Panc1 (cell line): ENCODE results near the gene GRM4. TPM values are rescaled to one million over a fixed set of nuclear protein-coding genes. Genes with fewer than 3 reads are reported as not detected.

Experiments
- ATAC-seq: fragments of 200-7000 bp; cut with Tn5 transposase; 2 replicates; pipeline ENCODE4 v1.9.1; 2020; ENCODE audit warnings: mild to moderate bottlenecking, moderate library complexity
- BruUV-seq: library from RNA; stranded (reverse); fragments of 400-500 nt; replicated peaks from 2 replicates; lab custom pipeline; 2021; lab: Mats Ljungman, UMichigan
- CTCF ChIA-PET: fragments of 300-600 bp; sonication (Branson Sonifier 250); formaldehyde crosslinking; loops from one replicate; lab custom pipeline; 2022; ENCODE audit warnings: antibody characterized with exemption; lab: Charles Lee
- POLR2A ChIA-PET: fragments of 300-600 bp; sonication (Branson Sonifier 250); formaldehyde crosslinking; loops from one replicate; lab custom pipeline; 2022; ENCODE audit warnings: antibody characterized with exemption; lab: Charles Lee
- DNase-seq: peaks from one replicate; pipeline ENCODE4 v3.0.0-alpha.2; 2010; ENCODE audit warnings: low read depth, low spot score
- H3K27ac ChIP-seq: 2 replicates; pipeline ENCODE4 v1.5.1; 2011; ENCODE audit warnings: mild to moderate bottlenecking, low read length, inconsistent platforms
- H3K27me3 ChIP-seq: fragments of 200-500 bp; sonication (Bioruptor generic); 2 replicates; pipeline ENCODE4 v1.6.0; 2014; ENCODE audit warnings: low read length, inconsistent platforms; ENCODE audit not compliant: control insufficient read depth, insufficient read depth
- H3K36me3 ChIP-seq: fragments of 200-500 bp; sonication (Bioruptor generic); 2 replicates; pipeline ENCODE4 v1.5.1; 2014; ENCODE audit warnings: inconsistent platforms, mild to moderate bottlenecking, low read length, moderate library complexity; ENCODE audit not compliant: control insufficient read depth, insufficient read depth
- H3K4me1 ChIP-seq: 2 replicates; pipeline ENCODE4 v1.5.1; 2011; ENCODE audit warnings: inconsistent platforms, mild to moderate bottlenecking, low read length, moderate library complexity; ENCODE audit not compliant: control insufficient read depth, insufficient read depth
- H3K4me3 ChIP-seq, 2 experiments: 2 replicates each; pipeline ENCODE4 v1.5.1; 2011 to 2012; ENCODE audit warnings: low read depth in 2 of 2, low read length in 2 of 2, mild to moderate bottlenecking in 2 of 2, inconsistent platforms in 1 of 2, moderate library complexity in 1 of 2
- H3K9me3 ChIP-seq: fragments of 200-500 bp; sonication (Bioruptor generic); 2 replicates; pipeline ENCODE4 v1.5.1; 2014; ENCODE audit warnings: low read depth, mild to moderate bottlenecking, inconsistent platforms, low read length, moderate library complexity; ENCODE audit not compliant: control insufficient read depth, insufficient read depth
- CTCF ChIP-seq: fragments of 450-650 bp; IDR thresholded peaks from 2 replicates; pipeline ENCODE4 v1.5.1; 2017; ENCODE audit warnings: mild to moderate bottlenecking
- POLR2AphosphoS5 ChIP-seq: IDR thresholded peaks from 2 replicates; pipeline ENCODE4 v1.6.1; 2012; ENCODE audit warnings: mild to moderate bottlenecking, low read depth, low read length, moderate library complexity
- SIN3A ChIP-seq: IDR thresholded peaks from 2 replicates; pipeline ENCODE4 v1.6.1; 2012; ENCODE audit warnings: low read depth, mild to moderate bottlenecking, low read length, moderate library complexity, borderline replicate concordance; ENCODE audit not compliant: insufficient read depth
- TCF7L2 ChIP-seq: IDR thresholded peaks from 2 replicates; pipeline ENCODE4 v1.6.1; 2011; ENCODE audit warnings: mild to moderate bottlenecking, low read depth, low read length, inconsistent platforms
- in situ Hi-C: cut with HindIII; loops from 2 replicates; pipeline ENCODE4 v1.10.0; 2016; ENCODE audit warnings: low sequenced_read_pairs, low pct_unique_long_range_greater_than_20kb
- intact Hi-C: fragments of 100-400 bp; cut with micrococcal nuclease; formaldehyde crosslinking; loops from one replicate; pipeline ENCODE4 v1.10.0; 2022; ENCODE audit not compliant: unreplicated experiment
- total RNA-seq: library from RNA; stranded (reverse); gene quantifications from one replicate; pipeline ENCODE4 v1.2.1, GENCODE V29; 2021; ENCODE audit not compliant: unreplicated experiment
- TF ChIP-seq, protein P1 (sequence below), 2 experiments: IDR thresholded peaks; 2 replicates each; pipeline ENCODE4 v1.6.1; 2011 to 2012; ENCODE audit warnings: low read depth in 2 of 2, control low read depth in 1 of 2, low read length in 1 of 2, mild to moderate bottlenecking in 1 of 2, moderate library complexity in 1 of 2; ENCODE audit not compliant: insufficient read depth in 1 of 2

GRM4 gene
- total RNA-seq, 1 experiment from 2014 or later = 1.3 TPM

DNA sequence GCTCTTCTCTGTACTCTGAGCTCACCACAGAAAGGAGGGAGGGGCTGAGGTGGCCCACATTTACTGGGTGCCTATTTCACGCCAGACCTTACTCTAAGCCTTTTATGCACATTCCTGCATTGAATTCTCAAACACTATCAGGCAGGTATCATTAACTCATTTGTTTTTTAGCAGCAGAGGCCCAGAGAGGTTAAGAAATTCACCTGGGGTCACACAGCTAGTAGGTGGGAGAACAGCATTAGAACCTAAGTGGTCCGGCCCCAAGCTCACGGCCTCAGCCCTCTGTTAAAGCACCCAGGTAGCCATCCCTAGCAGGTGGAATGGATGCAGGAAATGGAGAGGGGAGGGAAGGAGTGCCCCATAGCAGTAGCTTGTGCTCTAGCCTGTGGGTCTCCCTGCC lies 84.5 kb downstream of the GRM4 start:
- Histone ChIP-seq H3K4me1 (0 out of 2 replicates have a peak, but pooled peaks cover 2% of the 10 kb centered on the region), H3K36me3 (no peaks in the 10 kb centered on the region), H3K9me3 (no peaks in the 10 kb centered on the region), H3K27me3 (peaks cover 5% of the 10 kb centered on the region), H3K27ac (no peak overlapping the region), H3K4me3 (no peak overlapping the region)
- no peak for TF ChIP-seq CTCF
- TF ChIP-seq SIN3A = no peak
- TF ChIP-seq, protein P1, sequence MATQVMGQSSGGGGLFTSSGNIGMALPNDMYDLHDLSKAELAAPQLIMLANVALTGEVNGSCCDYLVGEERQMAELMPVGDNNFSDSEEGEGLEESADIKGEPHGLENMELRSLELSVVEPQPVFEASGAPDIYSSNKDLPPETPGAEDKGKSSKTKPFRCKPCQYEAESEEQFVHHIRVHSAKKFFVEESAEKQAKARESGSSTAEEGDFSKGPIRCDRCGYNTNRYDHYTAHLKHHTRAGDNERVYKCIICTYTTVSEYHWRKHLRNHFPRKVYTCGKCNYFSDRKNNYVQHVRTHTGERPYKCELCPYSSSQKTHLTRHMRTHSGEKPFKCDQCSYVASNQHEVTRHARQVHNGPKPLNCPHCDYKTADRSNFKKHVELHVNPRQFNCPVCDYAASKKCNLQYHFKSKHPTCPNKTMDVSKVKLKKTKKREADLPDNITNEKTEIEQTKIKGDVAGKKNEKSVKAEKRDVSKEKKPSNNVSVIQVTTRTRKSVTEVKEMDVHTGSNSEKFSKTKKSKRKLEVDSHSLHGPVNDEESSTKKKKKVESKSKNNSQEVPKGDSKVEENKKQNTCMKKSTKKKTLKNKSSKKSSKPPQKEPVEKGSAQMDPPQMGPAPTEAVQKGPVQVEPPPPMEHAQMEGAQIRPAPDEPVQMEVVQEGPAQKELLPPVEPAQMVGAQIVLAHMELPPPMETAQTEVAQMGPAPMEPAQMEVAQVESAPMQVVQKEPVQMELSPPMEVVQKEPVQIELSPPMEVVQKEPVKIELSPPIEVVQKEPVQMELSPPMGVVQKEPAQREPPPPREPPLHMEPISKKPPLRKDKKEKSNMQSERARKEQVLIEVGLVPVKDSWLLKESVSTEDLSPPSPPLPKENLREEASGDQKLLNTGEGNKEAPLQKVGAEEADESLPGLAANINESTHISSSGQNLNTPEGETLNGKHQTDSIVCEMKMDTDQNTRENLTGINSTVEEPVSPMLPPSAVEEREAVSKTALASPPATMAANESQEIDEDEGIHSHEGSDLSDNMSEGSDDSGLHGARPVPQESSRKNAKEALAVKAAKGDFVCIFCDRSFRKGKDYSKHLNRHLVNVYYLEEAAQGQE (IDR thresholded peaks at IDR 0.05; ENCODE audit: insufficient read depth in 1 of 2, low read depth in 2 of 2, low read length in 1 of 2) = no peak
- TF ChIP-seq POLR2AphosphoS5 = no peak
- TF ChIP-seq TCF7L2 = no peak
- intact Hi-C loops = no loop called here
- DNase-seq (no peak), ATAC-seq (no peak)
- ChIA-PET POLR2A (interaction anchor here (0.5 kb wide), 1 partner anchor 182 kb away, joined by 5 read pairs; no protein-coding TSS in a partner anchor), CTCF (no interaction called here)
- in situ Hi-C loops = no loop called here
- no TSS peak for BruUV-seq

DNA sequence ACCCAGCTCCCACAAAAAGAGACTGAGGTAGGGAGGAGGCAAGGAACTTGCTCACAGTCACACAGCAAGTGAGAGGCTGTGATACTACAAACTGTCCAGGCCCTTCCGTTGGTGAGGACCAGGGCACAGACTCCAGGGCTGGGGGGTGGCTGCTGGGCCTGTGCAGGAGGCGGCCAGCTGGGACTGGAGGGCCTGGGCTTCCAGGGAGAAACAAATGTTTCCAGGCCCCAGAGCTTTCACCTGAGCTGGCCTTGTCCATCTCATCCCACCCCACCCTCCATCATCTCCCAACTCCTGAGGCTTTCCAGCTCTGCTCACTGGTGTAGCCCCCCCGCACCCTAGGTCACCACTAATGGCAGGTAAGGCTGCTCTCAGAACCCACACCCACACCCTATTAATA lies 86.0 kb downstream of the GRM4 start:
- H3K4me1 ChIP-seq = no peaks in the 10 kb centered on the region
- ATAC-seq = no peak
- BruUV-seq = no TSS peak
- H3K4me3 ChIP-seq = no peak overlapping the region
- H3K27ac ChIP-seq = no peak overlapping the region
- TF ChIP-seq, protein P1 (IDR thresholded peaks at IDR 0.05; ENCODE audit: insufficient read depth in 1 of 2, low read depth in 2 of 2, low read length in 1 of 2) = no peak
- TF ChIP-seq CTCF = no peak
- TF ChIP-seq TCF7L2 = no peak
- TF ChIP-seq POLR2AphosphoS5 = no peak
- no peak for TF ChIP-seq SIN3A
- no peak for DNase-seq
- in situ Hi-C loops (no loop called here), intact Hi-C loops (no loop called here)
- no peaks in the 10 kb centered on the region for H3K9me3 ChIP-seq
- H3K36me3 ChIP-seq = no peaks in the 10 kb centered on the region
- ChIA-PET CTCF (interaction anchor here (0.6 kb wide), 1 partner anchor 104 kb away, joined by 7 read pairs; no protein-coding TSS in a partner anchor), POLR2A (no interaction called here)
- H3K27me3 ChIP-seq = peaks cover 3% of the 10 kb centered on the region; the same call in 1 of the 2 replicates
